ENCODE measurements around the gene ITGAL.

ITGAL gene

DNA sequence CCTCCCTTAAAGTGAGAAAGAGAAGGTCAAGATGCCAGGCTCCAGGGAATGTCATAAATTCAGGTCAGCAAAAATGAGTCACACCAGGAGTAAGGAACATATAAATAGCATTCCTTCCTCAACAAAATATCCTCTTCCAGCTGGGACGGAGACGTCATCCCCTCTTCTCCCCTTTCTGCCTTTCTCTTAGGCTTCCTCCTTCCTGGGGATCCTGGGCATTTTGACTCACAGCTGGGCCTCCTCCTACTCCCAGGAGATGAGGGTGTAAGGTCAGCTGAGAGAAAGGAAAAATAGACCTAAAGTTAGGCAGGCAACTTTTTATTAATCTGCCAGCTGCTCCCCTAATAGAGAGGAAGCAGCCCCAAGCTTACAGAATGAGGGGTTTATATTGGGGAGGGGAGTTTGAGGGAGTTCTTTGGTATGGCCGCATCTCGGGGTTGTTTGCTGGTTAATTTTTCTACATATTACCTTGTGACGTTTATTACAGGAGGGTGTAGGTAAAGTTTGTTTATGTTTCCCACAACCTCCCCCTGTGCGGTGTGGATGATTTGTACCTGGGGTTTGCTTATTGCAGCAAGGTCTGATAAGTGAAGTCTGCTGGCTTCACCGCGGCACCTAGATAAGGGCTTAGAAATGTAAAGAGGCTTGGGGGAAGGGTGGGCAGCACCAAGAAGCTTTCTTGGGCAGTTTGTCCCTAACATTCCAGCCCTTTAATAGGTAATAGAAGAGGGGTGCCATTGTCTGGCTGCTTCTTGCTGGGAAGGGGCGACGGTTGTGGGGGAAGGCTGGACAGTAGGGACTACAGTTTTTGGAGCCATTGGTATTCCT is 69.2 kb downstream of the ITGAL start:
- DNase-seq (ENCODE audit: low read depth), result no peak

DNA sequence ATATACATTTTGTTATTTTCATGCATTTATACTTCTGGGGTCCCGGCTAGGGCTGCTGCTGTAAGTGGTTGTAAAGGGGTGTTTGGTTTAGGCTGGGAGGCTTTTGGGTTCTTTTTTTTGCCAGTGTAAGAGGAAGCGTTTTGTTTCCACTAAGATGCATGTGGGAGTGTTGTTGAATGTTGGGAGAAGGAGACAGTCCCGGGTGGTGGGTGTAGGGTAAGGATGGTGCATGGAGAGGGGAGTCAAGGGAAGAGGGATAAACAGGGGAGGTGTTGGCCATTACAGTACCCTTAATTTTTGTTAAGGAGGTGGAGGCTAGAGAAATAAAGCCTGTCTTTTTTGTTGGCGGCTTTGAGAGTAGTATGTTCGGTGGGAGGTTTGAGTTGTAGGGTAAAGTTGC is 70.5 kb downstream of the ITGAL start:
- DNase-seq (ENCODE audit: low read depth), result no peak

DNA sequence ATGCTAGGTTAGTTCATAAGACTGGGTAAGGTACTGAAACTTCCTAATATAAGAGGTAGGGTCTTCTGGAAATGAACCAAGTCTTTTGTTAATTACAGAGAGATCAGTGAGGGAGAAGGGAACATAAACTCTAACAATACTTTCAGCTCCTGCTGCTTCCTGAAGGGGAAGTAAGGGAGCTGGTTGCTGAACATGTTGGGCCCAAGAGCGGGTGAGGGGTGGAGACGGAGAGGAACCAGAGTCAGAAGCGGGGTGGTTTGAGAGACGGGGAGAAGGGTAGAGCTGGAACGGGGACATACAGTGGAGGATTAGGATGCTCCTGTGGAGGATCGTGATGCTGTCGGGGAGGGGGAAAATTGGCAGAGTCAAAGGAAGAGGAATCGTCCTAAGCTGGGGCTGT is 73.6 kb downstream of the ITGAL start:
- DNase-seq (ENCODE audit: low read depth), result no peak

DNA sequence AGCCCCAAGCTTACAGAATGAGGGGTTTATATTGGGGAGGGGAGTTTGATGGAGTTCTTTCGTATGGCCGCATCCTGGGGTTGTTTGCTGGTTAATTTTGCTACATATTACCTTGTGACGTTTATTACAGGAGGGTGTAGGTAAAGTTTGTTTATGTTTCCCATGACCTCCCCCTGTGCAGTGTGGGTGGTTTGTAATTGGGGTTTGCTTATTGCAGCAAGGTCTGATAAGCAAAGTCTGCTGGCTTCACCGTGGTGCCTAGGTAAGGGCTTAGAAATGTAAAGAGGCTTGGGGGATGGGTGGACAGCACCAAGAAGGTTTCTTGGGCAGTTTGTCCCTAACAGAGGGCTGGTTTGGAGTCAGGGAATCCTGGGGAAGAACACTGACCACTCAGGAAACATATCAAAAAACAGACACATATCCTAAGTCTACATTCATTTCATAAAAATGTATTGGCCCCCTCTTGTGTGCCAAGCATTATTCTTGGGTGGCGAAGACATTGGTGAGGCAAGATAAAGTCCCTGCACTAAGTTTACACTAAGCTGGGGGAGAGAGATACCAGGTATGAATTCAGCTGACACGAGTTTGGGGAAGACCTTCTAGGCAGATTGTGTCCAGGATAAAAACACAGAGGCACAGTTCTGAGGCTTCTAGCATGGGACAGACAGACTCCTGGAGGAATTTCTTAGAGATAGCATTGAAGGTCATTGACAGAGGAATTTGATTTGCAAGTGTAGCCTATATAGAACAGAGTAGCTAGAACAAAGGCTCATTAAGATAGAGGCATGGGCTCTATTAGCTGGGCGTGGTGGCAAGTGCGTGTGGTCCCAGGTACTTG is 76.1 kb downstream of the ITGAL start:
- DNase-seq (ENCODE audit: low read depth), result no peak

DNA sequence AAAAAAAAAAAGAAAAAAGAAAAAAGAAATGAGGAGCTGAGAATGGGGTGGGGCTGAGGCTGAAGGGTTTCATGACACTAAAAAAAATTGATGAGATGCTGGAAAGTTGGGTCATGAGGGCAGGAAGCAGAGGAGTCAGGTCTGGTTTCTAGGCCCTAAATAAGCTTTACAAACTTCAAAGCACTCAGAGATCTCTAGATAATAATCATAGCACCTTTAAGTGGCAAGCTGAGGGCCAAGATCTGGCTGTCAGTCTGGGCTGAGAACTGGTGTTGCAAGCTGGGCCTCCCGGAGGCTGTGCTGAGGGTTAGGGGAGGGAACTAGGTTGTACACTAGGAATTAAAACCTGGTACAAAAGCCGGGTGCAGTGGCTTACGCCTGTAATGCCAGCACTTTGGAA is 79.2 kb downstream of the ITGAL start:
- DNase-seq (ENCODE audit: low read depth), result no peak

DNA sequence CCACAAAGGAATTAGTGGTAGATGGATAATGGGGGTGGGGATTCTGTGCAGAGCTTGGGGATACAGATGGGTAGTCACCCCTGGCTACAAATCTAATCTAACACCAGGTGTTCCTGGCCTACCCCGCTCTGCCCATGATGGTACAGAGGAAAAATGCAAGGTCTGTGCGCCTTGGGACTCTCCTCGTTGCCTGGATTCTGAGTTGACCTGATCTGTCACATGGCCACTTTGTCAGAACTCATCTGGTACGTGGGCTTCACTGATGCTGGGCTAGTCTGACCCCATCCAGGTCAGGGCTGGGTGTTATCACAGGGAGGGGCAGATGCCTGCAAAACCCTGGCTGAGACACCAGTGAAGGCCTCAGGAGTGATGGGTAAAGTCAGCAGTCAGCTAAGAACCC is 80.4 kb downstream of the ITGAL start:
- no peak for DNase-seq (ENCODE audit: low read depth)

DNA sequence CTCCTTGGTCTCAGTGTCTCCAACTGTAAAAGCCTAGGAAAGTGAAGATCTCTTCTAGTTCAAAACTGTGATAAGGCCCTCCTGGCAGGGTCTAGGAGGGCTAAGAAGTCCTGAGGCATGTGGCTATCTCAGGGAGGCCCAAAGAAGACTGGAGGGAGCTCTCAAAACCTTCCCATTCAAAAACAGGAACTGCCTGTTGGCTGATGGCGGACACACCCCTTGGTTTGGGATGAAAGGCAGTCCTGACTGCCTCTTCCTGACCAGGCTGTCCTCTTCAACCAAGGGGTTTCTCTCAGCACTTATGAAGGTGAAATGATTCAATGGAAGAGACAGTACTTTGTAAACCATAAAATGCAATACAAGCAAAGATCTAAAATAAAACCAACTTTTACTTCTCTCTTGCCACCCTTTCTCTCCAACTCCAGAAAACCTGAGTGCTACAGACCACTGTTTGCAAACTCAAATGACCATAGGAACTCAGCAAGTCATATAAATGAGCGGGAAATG is 80.9 kb downstream of the ITGAL start:
- no peak for DNase-seq (ENCODE audit: low read depth)

DNA sequence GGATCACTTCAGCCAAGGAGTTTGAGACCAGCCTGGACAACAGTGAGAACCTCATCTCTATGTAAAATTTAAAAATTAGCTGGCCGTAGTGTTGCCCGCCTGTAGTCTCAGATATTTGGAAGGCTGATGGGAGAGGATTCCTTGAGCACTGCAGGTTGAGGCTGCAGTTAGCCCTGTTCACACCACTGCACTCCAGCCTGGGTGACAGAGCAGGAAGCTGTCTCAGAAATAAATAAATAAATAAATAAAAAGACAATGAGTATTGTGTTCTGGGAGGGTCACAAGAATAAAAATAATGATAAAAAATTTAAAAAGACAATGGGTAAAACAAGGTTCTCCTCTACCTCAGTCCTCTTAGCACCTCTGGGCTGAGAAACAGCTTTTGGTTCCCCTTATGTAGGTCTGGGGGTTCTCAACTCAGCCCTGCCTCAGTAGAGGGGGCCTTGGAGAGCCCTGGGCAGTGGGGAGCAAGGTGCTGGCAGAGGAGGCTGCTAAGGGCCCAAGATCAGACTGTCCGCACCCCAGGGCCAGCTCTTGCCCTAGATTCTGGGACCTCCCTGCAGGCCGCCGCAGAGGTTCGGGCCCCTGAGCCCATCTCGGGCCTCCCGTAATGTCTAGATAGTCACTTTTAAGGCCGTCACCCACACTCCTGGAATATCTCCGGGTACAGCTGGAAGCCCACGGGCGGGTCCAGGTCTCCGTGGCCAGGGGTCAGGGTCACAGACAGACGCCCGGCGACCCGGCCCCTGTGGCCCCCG is 82.2 kb downstream of the ITGAL start:
- no peak for DNase-seq (ENCODE audit: low read depth)

DNA sequence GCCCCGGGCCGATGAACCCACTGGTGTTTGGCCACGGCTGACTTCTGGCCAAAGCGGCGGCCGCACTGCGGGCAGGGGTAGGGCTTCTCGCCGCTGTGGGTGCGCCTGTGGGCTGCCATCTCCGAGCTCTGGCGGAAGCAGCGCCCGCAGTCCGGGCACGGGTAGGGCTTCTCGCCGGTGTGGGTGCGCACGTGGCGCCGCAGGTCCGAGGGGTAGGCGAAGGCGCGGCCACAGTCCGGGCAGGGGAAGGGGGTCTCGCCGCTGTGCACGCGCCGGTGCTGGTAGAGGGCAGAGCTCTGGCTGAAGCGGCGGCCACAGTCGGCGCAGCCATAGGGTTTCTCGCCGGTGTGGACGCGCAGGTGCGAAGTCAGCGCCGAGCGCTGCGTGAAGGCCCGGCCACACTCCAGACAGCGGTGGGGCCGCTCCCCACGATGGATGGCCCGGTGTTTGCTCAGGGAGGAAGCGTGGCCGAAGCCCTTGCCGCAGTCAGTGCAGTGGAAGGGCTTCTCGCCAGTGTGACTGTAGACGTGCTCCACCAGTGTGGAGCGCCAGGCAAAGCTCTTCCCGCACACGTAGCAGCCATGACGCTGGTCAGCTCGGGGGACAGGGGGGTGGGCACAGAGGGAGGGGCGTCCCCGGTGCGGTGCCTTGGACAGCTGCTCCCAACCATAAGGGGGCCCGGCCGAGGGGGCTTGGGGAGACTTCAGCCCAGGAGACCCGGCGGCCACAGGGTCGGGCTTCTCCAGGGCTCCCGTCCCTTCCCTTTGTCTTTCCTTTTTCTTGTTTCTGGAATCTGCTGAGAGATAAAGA is 83.0 kb downstream of the ITGAL start:
- DNase-seq (ENCODE audit: low read depth), result no peak

DNA sequence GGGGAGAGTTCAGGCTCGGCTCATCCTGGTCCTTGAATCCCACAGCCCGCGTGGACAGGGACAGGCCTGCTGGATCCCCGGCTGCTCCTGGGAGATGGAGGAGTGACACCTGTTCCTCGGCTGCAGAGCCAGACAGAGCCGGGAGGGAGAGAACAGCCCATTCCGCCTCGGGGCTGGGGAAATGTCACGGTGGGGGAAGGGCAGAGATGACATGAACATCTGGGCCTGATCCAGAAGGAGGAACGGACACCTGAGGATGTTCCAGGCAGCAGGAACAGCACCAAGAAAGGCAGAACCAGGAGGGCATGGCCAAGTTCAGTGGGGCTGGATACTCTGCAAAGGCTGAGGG is 83.6 kb downstream of the ITGAL start:
- DNase-seq (ENCODE audit: low read depth), result no peak

DNA sequence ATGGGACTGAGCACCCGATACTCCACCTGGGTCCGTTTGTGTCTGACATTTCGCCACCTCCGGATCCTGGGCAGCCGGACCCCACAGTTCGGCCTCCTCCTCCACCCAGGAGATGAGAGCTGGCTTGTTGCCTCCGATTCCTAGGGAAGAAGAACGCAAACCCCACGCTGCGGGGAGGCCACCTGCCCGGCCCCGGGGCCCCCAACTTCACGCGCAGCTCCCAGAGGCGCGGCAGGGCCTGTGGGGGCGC is 85.1 kb downstream of the ITGAL start:
- no peak for DNase-seq (ENCODE audit: low read depth)

DNA sequence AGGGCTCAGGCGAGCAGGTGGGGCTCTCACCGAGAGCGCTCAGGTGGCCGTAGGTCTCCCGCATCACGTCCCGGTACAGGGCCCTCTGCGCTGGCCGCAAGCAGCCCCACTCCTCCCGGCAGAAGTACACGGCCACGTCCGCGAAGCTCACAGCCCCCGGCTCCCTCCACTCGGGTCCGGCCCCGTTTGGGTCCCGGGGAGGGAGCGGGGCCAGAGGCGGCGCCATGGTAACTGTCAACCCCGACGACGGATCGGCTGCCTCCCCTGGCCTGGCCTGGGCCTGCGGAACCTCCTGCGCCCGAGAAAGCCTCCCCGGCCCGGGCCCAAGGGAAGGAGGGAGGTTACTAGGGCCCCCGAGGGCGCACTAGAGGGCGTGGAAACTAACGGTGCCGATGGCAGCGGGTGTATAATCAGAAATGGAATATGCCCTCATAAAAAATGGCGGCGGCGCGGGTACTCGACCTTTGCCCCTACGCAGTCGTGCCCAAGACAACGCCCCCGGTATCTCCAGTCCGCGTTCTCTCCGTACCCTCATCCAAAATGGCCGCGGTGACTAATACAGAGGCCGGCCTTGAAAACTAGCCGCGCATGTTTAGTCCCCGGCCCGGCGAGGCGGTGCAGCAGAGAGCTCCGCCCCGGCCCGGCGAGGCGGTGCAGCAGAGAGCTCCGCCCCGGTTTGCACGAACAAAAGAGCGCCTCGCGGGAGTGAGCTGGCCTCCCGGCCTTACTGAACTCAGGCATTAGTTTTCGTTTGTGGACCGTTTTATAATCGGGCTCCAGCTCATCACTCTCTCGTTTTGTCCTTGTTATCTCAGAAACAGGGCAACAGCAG is 85.6 kb downstream of the ITGAL start, which contains the start of gene ZNF764:
ZNF764 (minus strand) TSS at position 418 of the 832 bp plus-strand sequence; CDS start at position 226, 192 bp downstream.
- peak; percentile 91 for DNase-seq (ENCODE audit: low read depth)

DNA sequence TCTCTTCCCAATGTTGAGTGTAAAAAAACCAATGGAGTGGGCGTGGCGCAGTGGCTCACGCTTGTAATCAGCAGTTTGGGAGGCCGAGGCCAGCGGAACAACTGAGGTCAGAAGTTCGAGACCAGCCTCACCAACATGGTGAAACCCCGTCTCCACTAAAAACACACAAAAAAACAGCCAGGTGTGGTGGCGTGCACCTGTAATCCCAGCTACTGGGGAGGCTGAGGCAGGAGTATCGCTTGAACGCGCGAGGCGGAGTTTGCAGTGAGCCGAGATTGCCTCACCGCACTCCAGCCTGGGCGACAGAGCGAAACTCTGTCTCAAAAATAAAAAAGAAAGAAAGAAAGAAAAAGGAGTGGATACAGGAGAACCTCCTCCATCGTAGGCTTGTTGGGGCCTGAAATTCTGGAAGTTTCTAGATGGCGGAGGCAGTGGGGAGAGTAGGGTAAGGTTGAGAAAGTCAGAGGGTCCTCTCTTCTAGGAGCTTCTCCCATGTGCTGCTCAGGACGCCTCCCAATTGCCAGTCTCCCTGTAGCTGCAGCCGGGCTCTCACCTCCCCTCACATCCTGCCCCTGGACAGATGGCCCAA is 86.3 kb downstream of the ITGAL start:
- DNase-seq (ENCODE audit: low read depth), result no peak

DNA sequence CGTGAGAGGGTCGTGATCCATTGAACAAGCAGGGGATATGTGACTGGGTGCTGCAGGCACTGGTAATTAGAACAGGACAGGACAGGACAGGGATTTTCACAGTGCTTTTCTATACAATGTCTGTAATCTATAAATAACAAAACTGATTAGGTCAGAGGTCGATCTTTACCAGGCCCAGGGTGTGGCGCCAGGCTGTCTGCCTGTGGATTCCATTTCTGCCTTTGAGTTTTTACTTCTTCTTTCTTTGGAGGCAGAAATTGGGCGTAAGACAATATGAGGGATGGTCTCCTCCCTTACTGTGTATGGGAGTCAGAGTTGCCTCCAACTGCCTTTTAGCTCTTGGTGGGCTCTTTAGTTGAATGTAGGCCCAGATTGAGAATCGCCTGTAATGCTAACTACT is 87.1 kb downstream of the ITGAL start:
- no peak for DNase-seq (ENCODE audit: low read depth)

DNA sequence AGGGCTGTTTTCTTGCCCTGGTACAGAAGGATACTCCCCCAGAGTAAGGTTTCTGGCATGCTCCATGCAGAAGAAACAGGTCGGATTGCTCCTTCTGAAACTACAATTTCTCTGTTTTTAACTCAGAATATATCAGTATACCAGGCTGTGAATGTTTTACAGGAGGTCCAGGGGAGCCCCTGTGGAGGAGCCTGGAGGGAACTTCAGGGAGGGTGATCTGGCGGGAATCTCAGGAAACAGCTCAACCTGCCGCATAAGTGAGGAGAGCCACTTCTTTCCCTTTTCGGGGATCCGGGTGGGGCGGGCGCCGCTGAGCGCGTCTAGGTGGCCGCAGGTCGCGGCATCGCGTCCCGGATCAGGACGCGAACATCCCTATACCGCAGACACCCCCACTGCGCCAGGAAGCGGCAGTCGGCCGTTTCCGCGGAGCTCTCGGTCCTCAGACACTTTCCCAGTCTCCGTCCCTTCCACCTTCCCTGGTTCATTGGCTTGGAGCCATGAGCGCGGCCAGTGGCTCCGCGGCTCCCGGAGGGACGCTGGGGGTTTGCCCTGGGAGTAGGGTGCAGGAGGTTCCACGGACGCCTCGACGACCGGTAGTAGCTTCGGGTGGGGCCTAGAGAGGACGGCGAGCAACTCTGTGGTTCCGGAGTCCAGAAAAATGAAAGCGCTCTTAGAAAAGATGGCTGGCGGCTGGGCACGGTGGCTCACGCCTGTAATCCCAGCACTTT is 88.7 kb downstream of the ITGAL start:
- no peak for DNase-seq (ENCODE audit: low read depth)

DNA sequence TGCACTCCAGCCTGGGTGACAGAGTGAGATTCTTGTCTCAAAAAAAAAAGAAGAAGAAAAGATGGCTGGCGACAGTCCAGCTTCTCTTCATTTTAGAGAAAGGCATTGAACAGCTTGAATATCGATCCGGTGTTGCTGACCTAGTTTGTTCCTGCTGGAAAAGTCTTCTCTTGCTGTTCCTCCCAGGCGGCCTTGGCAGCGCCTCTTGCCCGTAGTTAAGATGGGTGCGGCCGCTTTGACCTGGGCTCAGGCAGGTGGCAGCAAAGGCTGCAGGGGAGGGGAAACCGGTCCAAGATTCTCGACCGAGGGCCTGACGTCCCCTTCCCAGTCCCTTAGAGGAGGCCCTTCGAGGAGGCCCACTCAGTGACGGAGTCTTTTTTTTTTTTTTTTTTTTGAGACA is 89.5 kb downstream of the ITGAL start:
- DNase-seq (ENCODE audit: low read depth), result no peak

DNA sequence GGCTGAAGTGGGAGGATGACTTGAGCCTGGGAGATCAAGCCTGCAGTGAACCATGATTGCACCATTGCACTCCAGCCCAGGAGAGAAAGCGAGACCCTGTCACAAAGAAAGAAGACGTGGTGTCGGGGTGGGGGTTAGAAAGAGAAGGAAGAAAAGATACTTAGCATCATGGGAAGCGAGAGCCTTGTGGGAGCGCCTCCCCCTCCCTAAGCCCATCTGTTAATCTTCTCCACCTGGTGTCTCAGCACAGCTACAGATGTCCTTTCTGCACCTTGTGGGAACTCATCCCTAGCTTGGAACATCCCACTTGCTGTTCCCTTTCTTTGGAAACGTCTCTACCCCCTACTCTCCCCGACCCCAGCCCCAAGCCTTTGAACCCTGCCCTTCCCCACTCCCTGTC is 93.0 kb downstream of the ITGAL start:
- DNase-seq (ENCODE audit: low read depth), result no peak

DNA sequence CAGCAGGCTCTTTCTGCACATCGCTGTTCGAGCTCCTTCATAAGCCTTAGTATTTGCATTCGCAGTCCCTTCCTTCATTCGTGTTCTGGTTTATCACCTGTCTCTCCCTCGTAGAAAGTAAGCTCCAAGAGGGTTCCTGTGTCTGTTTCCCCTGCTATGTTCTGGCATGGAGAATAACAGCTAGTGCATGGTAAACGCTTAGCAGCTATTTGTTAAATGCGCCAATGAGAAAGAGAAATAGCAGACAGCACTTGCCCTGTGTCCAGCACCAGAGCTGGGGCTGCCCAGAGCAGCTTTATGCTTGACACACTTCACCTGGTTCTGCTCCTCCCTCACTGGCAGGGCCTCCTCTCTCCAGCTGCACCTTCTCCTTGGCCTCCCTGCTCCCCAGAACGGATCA is 93.4 kb downstream of the ITGAL start:
- DNase-seq (ENCODE audit: low read depth), result no peak

DNA sequence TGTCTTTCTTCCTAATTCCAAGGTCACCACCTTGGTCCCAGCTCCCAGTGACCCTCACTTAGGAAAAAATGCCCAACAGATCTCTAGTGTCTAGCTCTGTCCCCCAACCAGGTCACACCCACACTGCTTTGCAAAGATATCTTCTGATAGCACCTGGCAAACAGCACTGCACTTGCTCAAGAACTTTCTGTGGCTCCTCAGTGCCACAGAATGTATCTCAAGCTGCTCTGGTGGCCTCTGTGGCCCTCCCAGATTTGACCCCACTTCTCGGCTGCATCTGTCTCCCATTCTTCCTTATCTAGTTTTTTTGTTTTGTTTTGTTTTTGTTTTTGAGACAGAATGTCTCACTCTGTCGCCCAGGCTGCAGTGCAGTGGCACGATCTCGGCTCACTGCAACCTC is 94.0 kb downstream of the ITGAL start:
- DNase-seq (ENCODE audit: low read depth), result no peak
